CD4-positive, CD25-positive, alpha-beta regulatory T cell (primary cell): ENCODE measurements around the gene CD244. TPM values are rescaled to one million over a fixed set of nuclear protein-coding genes. Genes with fewer than 3 reads are reported as not detected.
A peak's percentile ranks its signal among the peaks of the same experiment; 100 is the strongest.

Experiments
- ATAC-seq, 2 donors: fragments of 150-1000 bp; cut with Tn5 transposase; one replicate each; pipeline ENCODE4 v1.10.0; 2021; ENCODE audit warnings: low read depth in 2 of 2, moderate number of reproducible peaks in 2 of 2, moderate library complexity in 1 of 2
- DNase-seq, 3 donors: peaks; one replicate each; pipeline versions ENCODE4 v3.0.0 to v3.0.0-alpha.2; 2012 to 2022; ENCODE audit warnings: mixed read lengths in 1 of 3
- H3K27ac ChIP-seq: one replicate; pipeline ENCODE4 v1.7.0; 2013; ENCODE audit warnings: mild to moderate bottlenecking, low read length; ENCODE audit not compliant: insufficient read depth, poor library complexity, severe bottlenecking
- H3K27me3 ChIP-seq: one replicate; pipeline ENCODE4 v1.7.0; 2013; ENCODE audit warnings: low read length; ENCODE audit not compliant: control insufficient read depth, insufficient read depth
- H3K36me3 ChIP-seq: one replicate; pipeline ENCODE4 v1.7.0; 2013; ENCODE audit warnings: mild to moderate bottlenecking, low read length, moderate library complexity; ENCODE audit not compliant: control insufficient read depth, insufficient read depth
- H3K4me1 ChIP-seq: 2 replicates; pipeline ENCODE4 v1.7.0; 2013; ENCODE audit warnings: mild to moderate bottlenecking, low read length; ENCODE audit not compliant: insufficient read depth, control insufficient read depth, poor library complexity, severe bottlenecking
- H3K4me3 ChIP-seq: one replicate; pipeline ENCODE4 v1.7.0; 2013; ENCODE audit warnings: low read depth, mild to moderate bottlenecking, low read length, moderate library complexity
- H3K9me3 ChIP-seq, 2 experiments: 1 replicate in 1 of 2; 2 replicates in 1 of 2; pipeline ENCODE4 v1.7.0; 2013; ENCODE audit warnings: low read length in 2 of 2, mild to moderate bottlenecking in 1 of 2, moderate library complexity in 1 of 2; ENCODE audit not compliant: control insufficient read depth in 2 of 2
- H3K27ac Mint-ChIP-seq, 3 donors: one replicate each; pipeline ENCODE4 v1.8.0; 2020 to 2022; ENCODE audit warnings: mild to moderate bottlenecking in 3 of 3, mixed read lengths in 3 of 3, moderate library complexity in 2 of 3
- H3K27me3 Mint-ChIP-seq: one replicate; pipeline ENCODE4 v1.8.0; 2022; ENCODE audit warnings: mild to moderate bottlenecking, mixed read lengths
- H3K36me3 Mint-ChIP-seq: one replicate; pipeline ENCODE4 v1.8.0; 2020; ENCODE audit warnings: mixed read lengths
- H3K4me1 Mint-ChIP-seq, 4 donors: one replicate each; pipeline ENCODE4 v1.8.0; 2020 to 2022; ENCODE audit warnings: mixed read lengths in 4 of 4, mild to moderate bottlenecking in 1 of 4
- H3K4me3 Mint-ChIP-seq, 4 donors: one replicate each; pipeline ENCODE4 v1.8.0; 2020 to 2022; ENCODE audit warnings: mild to moderate bottlenecking in 4 of 4, mixed read lengths in 4 of 4, moderate library complexity in 3 of 4
- H3K9me3 Mint-ChIP-seq, 7 donors: one replicate each; pipeline ENCODE4 v1.8.0; 2020 to 2022; ENCODE audit warnings: mixed read lengths in 7 of 7, mild to moderate bottlenecking in 3 of 7, moderate library complexity in 2 of 7
- polyA plus RNA-seq, 4 donors: library from polyadenylated mRNA; unstranded; fragments of 300-500 nt; fragmentation: Illumina TruSeq; gene quantifications; one replicate each; pipeline ENCODE4 v1.2.3, GENCODE V29; 2021
- total RNA-seq: library from RNA; stranded (reverse); gene quantifications from one replicate; pipeline ENCODE4 v1.2.3, GENCODE V29; 2022

CD244 gene
- total and polyA plus RNA-seq, 5 donors from 2014 or later, result 0.26 to 0.63 (median 0.47) TPM

GRCh38 chr1:160864173-160864572 is 1.5 kb upstream of the CD244 start:
- Mint-ChIP-seq H3K9me3 (no peaks in the 10 kb centered on the region), H3K36me3 (no peaks in the 10 kb centered on the region), H3K4me1 (no peaks in the 10 kb centered on the region), H3K4me3 (no peak overlapping the region), H3K27ac (no peak overlapping the region), H3K27me3 (peaks cover 5% of the 10 kb centered on the region)
- H3K4me3 ChIP-seq, result no peak overlapping the region
- no peaks in the 10 kb centered on the region for H3K4me1 ChIP-seq
- no peaks in the 10 kb centered on the region for H3K27me3 ChIP-seq
- no peaks in the 10 kb centered on the region for H3K9me3 ChIP-seq
- ATAC-seq, result no peak
- H3K36me3 ChIP-seq, result no peaks in the 10 kb centered on the region
- no peak for DNase-seq
- H3K27ac ChIP-seq, result no peak overlapping the region

GRCh38 chr1:160863774-160864131 is 1.1 kb upstream of the CD244 start:
- Histone ChIP-seq H3K27me3 (no peaks in the 10 kb centered on the region), H3K4me3 (no peak overlapping the region), H3K27ac (no peak overlapping the region), H3K9me3 (no peaks in the 10 kb centered on the region), H3K36me3 (no peaks in the 10 kb centered on the region), H3K4me1 (no peaks in the 10 kb centered on the region)
- Mint-ChIP-seq H3K27ac (no peak overlapping the region), H3K4me1 (no peaks in the 10 kb centered on the region), H3K9me3 (peaks cover 0 to 2% (median 0%) of the 10 kb centered on the region in 7 donors), H3K4me3 (no peak overlapping the region), H3K36me3 (no peaks in the 10 kb centered on the region), H3K27me3 (peaks cover 9% of the 10 kb centered on the region)
- ATAC-seq (no peak), DNase-seq (no peak)

GRCh38 chr1:160863061-160863773 is 530 bp upstream of the CD244 start:
- H3K9me3 Mint-ChIP-seq, result peaks cover 0 to 2% (median 0%) of the 10 kb centered on the region in 7 donors

DNA sequence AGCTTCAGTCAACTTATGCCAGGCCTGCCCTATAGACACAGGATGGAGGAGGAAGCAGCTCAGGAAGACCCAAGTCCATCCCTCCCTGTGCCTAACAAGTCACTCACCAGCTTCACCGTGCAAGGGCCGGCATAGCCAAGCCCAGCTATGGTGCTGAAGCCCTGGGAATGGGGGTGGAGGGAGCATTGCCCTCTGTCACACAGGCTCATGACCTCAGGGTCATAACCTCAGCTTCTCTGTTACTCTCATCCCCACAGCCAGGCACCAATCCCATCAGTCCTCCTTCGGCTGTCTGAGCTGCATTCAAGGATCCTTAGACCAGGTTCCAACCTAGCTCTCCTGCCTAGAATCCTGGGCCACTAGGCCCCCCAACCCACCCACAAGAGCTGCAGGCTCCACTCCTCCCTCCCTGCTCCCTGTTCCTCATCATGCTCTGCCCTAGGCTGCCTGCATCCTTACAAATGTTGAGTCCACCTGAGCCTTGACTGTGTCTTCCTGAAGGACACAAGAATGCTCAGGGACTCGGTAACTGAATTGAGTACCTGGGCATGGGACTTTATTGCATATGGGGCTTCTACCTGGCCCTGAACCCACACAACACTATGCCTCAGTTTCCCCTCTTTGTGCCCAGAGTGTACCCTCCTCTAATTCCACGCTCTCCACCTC is 1.7 kb downstream of the CD244 start:
- H3K27ac Mint-ChIP-seq, result peak overlapping the region in 1 of 3 donors; percentile 41
- peaks cover 0 to 2% (median 0%) of the 10 kb centered on the region in 7 donors for H3K9me3 Mint-ChIP-seq
- no peak overlapping the region for H3K4me3 Mint-ChIP-seq
- peaks cover 10% of the 10 kb centered on the region for H3K27me3 Mint-ChIP-seq
- H3K36me3 Mint-ChIP-seq, result no peaks in the 10 kb centered on the region
- Histone ChIP-seq H3K4me3 (no peak overlapping the region), H3K9me3 (no peaks in the 10 kb centered on the region), H3K27ac (no peak overlapping the region), H3K36me3 (no peaks in the 10 kb centered on the region), H3K4me1 (no peaks in the 10 kb centered on the region), H3K27me3 (no peaks in the 10 kb centered on the region)
- ATAC-seq, result no peak
- DNase-seq, result no peak
- H3K4me1 Mint-ChIP-seq, result no peaks in the 10 kb centered on the region

More at GRCh38 chr1:160863061-160863773, 530 bp upstream of the CD244 start:
- no peaks in the 10 kb centered on the region for H3K27me3 ChIP-seq
- H3K4me3 ChIP-seq, result no peak overlapping the region
- H3K4me1 ChIP-seq, result no peaks in the 10 kb centered on the region
- H3K27ac Mint-ChIP-seq, result peak overlapping the region in 1 of 3 donors; percentile 6
- H3K27me3 Mint-ChIP-seq, result peaks cover 10% of the 10 kb centered on the region
- H3K9me3 ChIP-seq, result no peaks in the 10 kb centered on the region
- H3K4me3 Mint-ChIP-seq, result no peak overlapping the region
- no peaks in the 10 kb centered on the region for H3K4me1 Mint-ChIP-seq
- no peak overlapping the region for H3K27ac ChIP-seq
- no peaks in the 10 kb centered on the region for H3K36me3 Mint-ChIP-seq
- H3K36me3 ChIP-seq, result no peaks in the 10 kb centered on the region
- ATAC-seq, result no peak
- DNase-seq, result no peak

DNA sequence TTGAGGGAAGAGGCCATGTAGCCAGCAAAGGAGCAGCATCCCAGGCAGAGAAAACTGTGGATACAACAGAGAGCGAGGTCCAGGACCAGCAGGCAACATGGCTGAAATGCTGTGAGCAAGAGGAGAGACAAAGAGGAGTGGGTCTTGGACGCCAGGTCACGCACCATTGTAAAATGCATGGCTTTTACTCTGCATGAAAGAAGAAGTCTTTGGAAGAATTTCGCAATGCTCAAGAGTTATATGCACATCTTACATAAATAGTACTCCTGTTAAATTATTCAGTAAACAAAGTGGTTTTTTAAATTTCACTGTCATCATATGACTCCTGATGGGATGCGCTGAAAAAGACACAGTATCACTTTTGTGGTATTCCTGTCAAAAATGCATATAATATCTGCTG is 3.5 kb downstream of the CD244 start:
- H3K4me3 Mint-ChIP-seq, result no peak overlapping the region
- no peak overlapping the region for H3K27ac ChIP-seq

GRCh38 chr1:160858507-160858906 is 4.2 kb downstream of the CD244 start:
- Mint-ChIP-seq H3K27ac (no peak overlapping the region), H3K9me3 (peaks cover 0 to 2% (median 0%) of the 10 kb centered on the region in 7 donors)
- H3K27ac ChIP-seq, result no peak overlapping the region

More for the DNA sequence above, 3.5 kb downstream of the CD244 start:
- Histone ChIP-seq H3K4me3 (no peak overlapping the region), H3K9me3 (no peaks in the 10 kb centered on the region), H3K36me3 (no peaks in the 10 kb centered on the region), H3K4me1 (peaks cover 7% of the 10 kb centered on the region), H3K27me3 (no peaks in the 10 kb centered on the region)
- ATAC-seq (no peak), DNase-seq (no peak)
- H3K4me1 Mint-ChIP-seq, result no peaks in the 10 kb centered on the region
- H3K27ac Mint-ChIP-seq, result no peak overlapping the region
- H3K9me3 Mint-ChIP-seq, result peaks cover 0 to 2% (median 0%) of the 10 kb centered on the region in 7 donors
- no peaks in the 10 kb centered on the region for H3K36me3 Mint-ChIP-seq
- peaks cover 10% of the 10 kb centered on the region for H3K27me3 Mint-ChIP-seq

GRCh38 chr1:160858097-160858496 is 4.6 kb downstream of the CD244 start:
- Mint-ChIP-seq H3K36me3 (no peaks in the 10 kb centered on the region), H3K27me3 (peaks cover 10% of the 10 kb centered on the region), H3K4me1 (peaks cover 0 to 2% (median 0%) of the 10 kb centered on the region in 4 donors), H3K4me3 (no peak overlapping the region), H3K9me3 (peaks cover 0 to 2% (median 0%) of the 10 kb centered on the region in 7 donors), H3K27ac (no peak overlapping the region)
- Histone ChIP-seq H3K27ac (no peak overlapping the region), H3K36me3 (no peaks in the 10 kb centered on the region), H3K4me1 (peaks cover 7% of the 10 kb centered on the region), H3K4me3 (no peak overlapping the region), H3K27me3 (no peaks in the 10 kb centered on the region), H3K9me3 (no peaks in the 10 kb centered on the region)
- no peak for DNase-seq
- ATAC-seq, result no peak

More at GRCh38 chr1:160858507-160858906, 4.2 kb downstream of the CD244 start:
- no peak overlapping the region for H3K4me3 Mint-ChIP-seq
- peaks cover 7% of the 10 kb centered on the region for H3K4me1 ChIP-seq
- H3K36me3 ChIP-seq, result no peaks in the 10 kb centered on the region
- no peaks in the 10 kb centered on the region for H3K27me3 ChIP-seq
- H3K4me3 ChIP-seq, result no peak overlapping the region
- peaks cover 10% of the 10 kb centered on the region for H3K27me3 Mint-ChIP-seq
- H3K36me3 Mint-ChIP-seq, result no peaks in the 10 kb centered on the region
- DNase-seq (no peak), ATAC-seq (no peak)
- peaks cover 0 to 2% (median 0%) of the 10 kb centered on the region in 4 donors for H3K4me1 Mint-ChIP-seq
- no peaks in the 10 kb centered on the region for H3K9me3 ChIP-seq
